Smooth muscle cell (in vitro differentiated cells): ENCODE results near the gene DCAF7. TPM values are rescaled to one million over a fixed set of nuclear protein-coding genes. Genes with fewer than 3 reads are reported as not detected.

Experiments used
- DNase-seq: peaks from one replicate; lab custom pipeline; 2025; ENCODE audit not compliant: unreplicated experiment; lab: John Stamatoyannopoulos, UW
- H2AFZ ChIP-seq: fragments of 200-600 bp; sonication (generic); 2 replicates; pipeline ENCODE4 v1.6.0; 2016; ENCODE audit warnings: antibody characterized with exemption, low read depth, mild to moderate bottlenecking
- H3F3A ChIP-seq: fragments of 200-600 bp; sonication (generic); 2 replicates; pipeline ENCODE4 v1.6.0; 2017; ENCODE audit warnings: antibody characterized with exemption, low read depth
- H3K27ac ChIP-seq: fragments of 200-600 bp; sonication (generic); 2 replicates; pipeline ENCODE4 v1.5.1; 2016; ENCODE audit warnings: low read depth, mild to moderate bottlenecking
- H3K27me3 ChIP-seq: fragments of 200-600 bp; sonication (generic); 2 replicates; pipeline ENCODE4 v1.6.1; 2016; ENCODE audit warnings: low read depth, mild to moderate bottlenecking
- H3K36me3 ChIP-seq: fragments of 200-600 bp; sonication (generic); 2 replicates; pipeline ENCODE4 v1.5.1; 2016; ENCODE audit warnings: low read depth
- H3K4me1 ChIP-seq: fragments of 200-600 bp; sonication (generic); 2 replicates; pipeline ENCODE4 v1.5.1; 2016; ENCODE audit warnings: low read depth
- H3K4me2 ChIP-seq: fragments of 200-600 bp; sonication (generic); 2 replicates; pipeline ENCODE4 v1.6.0; 2016; ENCODE audit warnings: mild to moderate bottlenecking
- H3K4me3 ChIP-seq: fragments of 200-600 bp; sonication (generic); 2 replicates; pipeline ENCODE4 v1.5.1; 2016; ENCODE audit warnings: mild to moderate bottlenecking
- H3K79me2 ChIP-seq: fragments of 200-600 bp; sonication (generic); 2 replicates; pipeline ENCODE4 v1.6.0; 2016; ENCODE audit warnings: low read depth, mild to moderate bottlenecking
- H3K9ac ChIP-seq: fragments of 200-600 bp; sonication (generic); 2 replicates; pipeline ENCODE4 v1.6.0; 2016; ENCODE audit warnings: low read depth
- H3K9me3 ChIP-seq: fragments of 200-600 bp; sonication (generic); replicated peaks from 2 replicates; pipeline ENCODE4 v1.5.1; 2016; ENCODE audit warnings: low read depth
- H4K20me1 ChIP-seq: fragments of 200-600 bp; sonication (generic); 2 replicates; pipeline ENCODE4 v1.6.0; 2016; ENCODE audit warnings: low read depth
- CTCF ChIP-seq: fragments of 200-600 bp; sonication (generic); IDR thresholded peaks from 2 replicates; pipeline ENCODE4 v1.5.1; 2017; ENCODE audit warnings: borderline replicate concordance, mild to moderate bottlenecking, antibody characterized with exemption; ENCODE audit not compliant: insufficient read depth, poor library complexity, severe bottlenecking
- WGBS: methylation state at CpG from one replicate; pipeline ENCODE4 v1.1.7; 2016; ENCODE audit warnings: low lambda C conversion rate; 5-methylcytosine and 5-hydroxymethylcytosine counted together
- polyA plus RNA-seq: library from polyadenylated mRNA; unstranded; fragments of >200 nt; fragmentation: Nextera tagmentation; extraction: Ambion mirVana; gene quantifications from 2 replicates; pipeline ENCODE4 v1.2.1, GENCODE V29; 2016
- total RNA-seq: library from RNA; depleted of rRNA; stranded (reverse); fragments of >200 nt; gene quantifications from 2 replicates; pipeline ENCODE4 v1.2.3, GENCODE V29; 2014

DCAF7 gene
- total and polyA plus RNA-seq, 2 experiments from 2014 or later = 36.8 to 50.2 TPM

- H3F3A ChIP-seq = no peaks in the 10 kb centered on the region
- no peaks in the 10 kb centered on the region for H3K36me3 ChIP-seq
- H4K20me1 ChIP-seq = peaks cover 98% of the 10 kb centered on the region
- H3K4me3 ChIP-seq = no peak overlapping the region
- DNase-seq = no peak
- H3K27ac ChIP-seq = no peak overlapping the region
- peaks cover 97% of the 10 kb centered on the region for H3K79me2 ChIP-seq
- 100% methylated on average over 2 of the region's 2 CpGs for WGBS
- no peaks in the 10 kb centered on the region for H3K9me3 ChIP-seq
- no peak overlapping the region for H3K4me2 ChIP-seq
- H2AFZ ChIP-seq = no peak overlapping the region
- H3K9ac ChIP-seq = no peak overlapping the region
- no peak for TF ChIP-seq CTCF
- no peaks in the 10 kb centered on the region for H3K27me3 ChIP-seq
- peaks cover 4% of the 10 kb centered on the region for H3K4me1 ChIP-seq
Observed at GRCh38 chr17:63557416-63557815, 7.1 kb downstream of the DCAF7 start.

GRCh38 chr17:63558441-63558840 lies 8.2 kb downstream of the DCAF7 start:
- H4K20me1 ChIP-seq = peaks cover 97% of the 10 kb centered on the region
- H3K9me3 ChIP-seq = no peaks in the 10 kb centered on the region
- no peaks in the 10 kb centered on the region for H3F3A ChIP-seq
- H3K27ac ChIP-seq = no peak overlapping the region
- no peak for TF ChIP-seq CTCF
- 94% methylated on average over 3 of the region's 3 CpGs for WGBS
- no peaks in the 10 kb centered on the region for H3K27me3 ChIP-seq
- H3K4me1 ChIP-seq = no peaks in the 10 kb centered on the region
- H3K9ac ChIP-seq = no peak overlapping the region
- H3K4me3 ChIP-seq = no peak overlapping the region
- H2AFZ ChIP-seq = no peak overlapping the region
- no peaks in the 10 kb centered on the region for H3K36me3 ChIP-seq
- DNase-seq = no peak
- peaks cover 96% of the 10 kb centered on the region for H3K79me2 ChIP-seq
- H3K4me2 ChIP-seq = no peak overlapping the region

- no peak for DNase-seq
- no peak overlapping the region for H3K9ac ChIP-seq
- no peak overlapping the region for H3K4me2 ChIP-seq
- no peak overlapping the region for H3K4me3 ChIP-seq
- peaks cover 97% of the 10 kb centered on the region for H4K20me1 ChIP-seq
- no peaks in the 10 kb centered on the region for H3F3A ChIP-seq
- no peaks in the 10 kb centered on the region for H3K4me1 ChIP-seq
- no peak overlapping the region for H2AFZ ChIP-seq
- no peaks in the 10 kb centered on the region for H3K27me3 ChIP-seq
- H3K79me2 ChIP-seq = peaks cover 96% of the 10 kb centered on the region
- H3K9me3 ChIP-seq = no peaks in the 10 kb centered on the region
- TF ChIP-seq CTCF = no peak
- no peaks in the 10 kb centered on the region for H3K36me3 ChIP-seq
- H3K27ac ChIP-seq = no peak overlapping the region
Observed at GRCh38 chr17:63561819-63562218, 11.5 kb downstream of the DCAF7 start.

- WGBS = 100% methylated on average over 2 of the region's 2 CpGs
Observed at GRCh38 chr17:63563339-63563738, 13.1 kb downstream of the DCAF7 start.

More at GRCh38 chr17:63563339-63563738, 13.1 kb downstream of the DCAF7 start:
- Histone ChIP-seq H2AFZ (no peak overlapping the region), H3F3A (no peaks in the 10 kb centered on the region), H3K27ac (no peak overlapping the region), H3K4me3 (no peak overlapping the region), H3K4me1 (no peaks in the 10 kb centered on the region), H3K9me3 (no peaks in the 10 kb centered on the region), H4K20me1 (peaks cover 97% of the 10 kb centered on the region), H3K9ac (no peak overlapping the region), H3K4me2 (no peak overlapping the region), H3K79me2 (peaks cover 95% of the 10 kb centered on the region), H3K27me3 (no peaks in the 10 kb centered on the region), H3K36me3 (no peaks in the 10 kb centered on the region)
- no peak for DNase-seq
- no peak for TF ChIP-seq CTCF
